Smooth muscle cell (in vitro differentiated cells): ENCODE results near the gene CCNB1. TPM values are rescaled to one million over a fixed set of nuclear protein-coding genes. Genes with fewer than 3 reads are reported as not detected.

Experiments
- DNase-seq: peaks from one replicate; lab custom pipeline; 2025; ENCODE audit not compliant: unreplicated experiment; lab: John Stamatoyannopoulos, UW
- H2AFZ ChIP-seq: fragments of 200-600 bp; sonication (generic); 2 replicates; pipeline ENCODE4 v1.6.0; 2016; ENCODE audit warnings: antibody characterized with exemption, low read depth, mild to moderate bottlenecking
- H3F3A ChIP-seq: fragments of 200-600 bp; sonication (generic); 2 replicates; pipeline ENCODE4 v1.6.0; 2017; ENCODE audit warnings: antibody characterized with exemption, low read depth
- H3K27ac ChIP-seq: fragments of 200-600 bp; sonication (generic); 2 replicates; pipeline ENCODE4 v1.5.1; 2016; ENCODE audit warnings: low read depth, mild to moderate bottlenecking
- H3K27me3 ChIP-seq: fragments of 200-600 bp; sonication (generic); 2 replicates; pipeline ENCODE4 v1.6.1; 2016; ENCODE audit warnings: low read depth, mild to moderate bottlenecking
- H3K36me3 ChIP-seq: fragments of 200-600 bp; sonication (generic); 2 replicates; pipeline ENCODE4 v1.5.1; 2016; ENCODE audit warnings: low read depth
- H3K4me1 ChIP-seq: fragments of 200-600 bp; sonication (generic); 2 replicates; pipeline ENCODE4 v1.5.1; 2016; ENCODE audit warnings: low read depth
- H3K4me2 ChIP-seq: fragments of 200-600 bp; sonication (generic); 2 replicates; pipeline ENCODE4 v1.6.0; 2016; ENCODE audit warnings: mild to moderate bottlenecking
- H3K4me3 ChIP-seq: fragments of 200-600 bp; sonication (generic); 2 replicates; pipeline ENCODE4 v1.5.1; 2016; ENCODE audit warnings: mild to moderate bottlenecking
- H3K79me2 ChIP-seq: fragments of 200-600 bp; sonication (generic); 2 replicates; pipeline ENCODE4 v1.6.0; 2016; ENCODE audit warnings: low read depth, mild to moderate bottlenecking
- H3K9ac ChIP-seq: fragments of 200-600 bp; sonication (generic); 2 replicates; pipeline ENCODE4 v1.6.0; 2016; ENCODE audit warnings: low read depth
- H3K9me3 ChIP-seq: fragments of 200-600 bp; sonication (generic); replicated peaks from 2 replicates; pipeline ENCODE4 v1.5.1; 2016; ENCODE audit warnings: low read depth
- H4K20me1 ChIP-seq: fragments of 200-600 bp; sonication (generic); 2 replicates; pipeline ENCODE4 v1.6.0; 2016; ENCODE audit warnings: low read depth
- WGBS: methylation state at CpG from one replicate; pipeline ENCODE4 v1.1.7; 2016; ENCODE audit warnings: low lambda C conversion rate; 5-methylcytosine and 5-hydroxymethylcytosine counted together
- polyA plus RNA-seq: library from polyadenylated mRNA; unstranded; fragments of >200 nt; fragmentation: Nextera tagmentation; extraction: Ambion mirVana; gene quantifications from 2 replicates; pipeline ENCODE4 v1.2.1, GENCODE V29; 2016
- total RNA-seq: library from RNA; depleted of rRNA; stranded (reverse); fragments of >200 nt; gene quantifications from 2 replicates; pipeline ENCODE4 v1.2.3, GENCODE V29; 2014
- TF ChIP-seq, protein P1 (sequence below): fragments of 200-600 bp; sonication (generic); IDR thresholded peaks from 2 replicates; pipeline ENCODE4 v1.5.1; 2017; ENCODE audit warnings: borderline replicate concordance, mild to moderate bottlenecking, antibody characterized with exemption; ENCODE audit not compliant: insufficient read depth, poor library complexity, severe bottlenecking

Gene CCNB1
- total and polyA plus RNA-seq, 2 experiments from 2014 or later: 28.5 to 36.8 TPM

DNA sequence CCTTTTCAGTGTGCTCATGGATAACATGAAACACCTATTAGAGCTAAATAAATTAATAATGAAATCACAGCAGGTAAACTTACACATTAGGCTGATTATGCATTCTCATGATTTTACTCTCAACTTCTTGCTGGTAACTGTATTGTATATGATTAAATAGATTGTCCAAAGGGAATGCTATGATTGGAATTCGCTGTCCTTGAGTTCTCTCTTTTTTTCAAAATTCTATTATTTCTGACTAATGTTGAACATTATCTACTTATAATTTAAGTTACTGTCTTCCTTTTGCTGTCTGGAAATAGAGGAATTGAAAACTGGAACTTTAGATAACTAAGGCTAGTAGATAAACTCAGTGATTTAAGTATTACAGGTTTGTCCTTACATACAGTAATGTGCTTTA is 35.5 kb downstream of the CCNB1 start:
- TF ChIP-seq, protein P1, sequence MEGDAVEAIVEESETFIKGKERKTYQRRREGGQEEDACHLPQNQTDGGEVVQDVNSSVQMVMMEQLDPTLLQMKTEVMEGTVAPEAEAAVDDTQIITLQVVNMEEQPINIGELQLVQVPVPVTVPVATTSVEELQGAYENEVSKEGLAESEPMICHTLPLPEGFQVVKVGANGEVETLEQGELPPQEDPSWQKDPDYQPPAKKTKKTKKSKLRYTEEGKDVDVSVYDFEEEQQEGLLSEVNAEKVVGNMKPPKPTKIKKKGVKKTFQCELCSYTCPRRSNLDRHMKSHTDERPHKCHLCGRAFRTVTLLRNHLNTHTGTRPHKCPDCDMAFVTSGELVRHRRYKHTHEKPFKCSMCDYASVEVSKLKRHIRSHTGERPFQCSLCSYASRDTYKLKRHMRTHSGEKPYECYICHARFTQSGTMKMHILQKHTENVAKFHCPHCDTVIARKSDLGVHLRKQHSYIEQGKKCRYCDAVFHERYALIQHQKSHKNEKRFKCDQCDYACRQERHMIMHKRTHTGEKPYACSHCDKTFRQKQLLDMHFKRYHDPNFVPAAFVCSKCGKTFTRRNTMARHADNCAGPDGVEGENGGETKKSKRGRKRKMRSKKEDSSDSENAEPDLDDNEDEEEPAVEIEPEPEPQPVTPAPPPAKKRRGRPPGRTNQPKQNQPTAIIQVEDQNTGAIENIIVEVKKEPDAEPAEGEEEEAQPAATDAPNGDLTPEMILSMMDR: no peak
- Histone ChIP-seq H3K27me3 (no peaks in the 10 kb centered on the region), H3K4me2 (no peak overlapping the region), H3K4me1 (no peaks in the 10 kb centered on the region), H3K9ac (no peak overlapping the region), H3K9me3 (no peaks in the 10 kb centered on the region), H3F3A (no peaks in the 10 kb centered on the region), H3K79me2 (no peaks in the 10 kb centered on the region), H3K4me3 (no peak overlapping the region), H4K20me1 (no peaks in the 10 kb centered on the region), H3K36me3 (no peaks in the 10 kb centered on the region), H2AFZ (no peak overlapping the region), H3K27ac (no peak overlapping the region)
- DNase-seq: no peak
- 97% methylated on average over 1 of the region's 1 CpG for WGBS

DNA sequence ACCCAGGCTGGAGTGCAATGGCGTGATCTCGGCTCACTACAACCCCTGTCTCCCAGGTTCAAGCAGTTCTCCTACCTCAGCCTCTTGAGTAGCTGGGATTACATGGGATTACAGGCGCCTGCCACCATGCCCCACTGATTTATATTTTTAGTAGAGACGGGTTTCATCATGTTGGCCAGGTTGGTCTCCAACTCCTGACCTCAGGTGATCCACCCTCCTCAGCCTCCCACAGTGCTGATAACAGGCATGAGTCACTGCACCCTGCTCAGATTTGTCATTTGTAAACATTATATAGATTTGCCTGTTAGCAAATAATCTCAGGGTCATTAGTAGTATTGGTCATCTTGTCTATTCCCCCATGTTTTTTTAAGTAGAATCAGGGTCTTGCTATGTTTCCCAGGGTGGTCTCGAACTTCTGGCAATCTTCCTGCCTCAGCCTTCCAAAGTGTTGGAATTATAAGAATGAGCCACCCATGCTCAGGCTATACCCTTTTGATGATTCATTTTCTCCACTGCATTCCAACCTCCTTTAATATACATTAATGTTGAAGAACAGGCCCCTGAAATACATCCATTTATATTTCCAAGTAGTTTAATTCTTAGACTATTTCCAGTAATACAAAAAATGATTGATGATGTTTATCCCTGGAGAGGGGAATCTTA is 39.7 kb downstream of the CCNB1 start:
- no peak overlapping the region for H2AFZ ChIP-seq
- H4K20me1 ChIP-seq: no peaks in the 10 kb centered on the region
- H3K4me3 ChIP-seq: no peak overlapping the region
- H3K27me3 ChIP-seq: no peaks in the 10 kb centered on the region
- H3F3A ChIP-seq: no peaks in the 10 kb centered on the region
- H3K27ac ChIP-seq: no peak overlapping the region
- H3K4me2 ChIP-seq: no peak overlapping the region
- no peak for DNase-seq
- no peaks in the 10 kb centered on the region for H3K9me3 ChIP-seq
- no peak overlapping the region for H3K9ac ChIP-seq
- TF ChIP-seq, protein P1: no peak
- WGBS: 95% methylated on average over 5 of the region's 5 CpGs
- H3K4me1 ChIP-seq: no peaks in the 10 kb centered on the region
- no peaks in the 10 kb centered on the region for H3K79me2 ChIP-seq
- H3K36me3 ChIP-seq: no peaks in the 10 kb centered on the region

DNA sequence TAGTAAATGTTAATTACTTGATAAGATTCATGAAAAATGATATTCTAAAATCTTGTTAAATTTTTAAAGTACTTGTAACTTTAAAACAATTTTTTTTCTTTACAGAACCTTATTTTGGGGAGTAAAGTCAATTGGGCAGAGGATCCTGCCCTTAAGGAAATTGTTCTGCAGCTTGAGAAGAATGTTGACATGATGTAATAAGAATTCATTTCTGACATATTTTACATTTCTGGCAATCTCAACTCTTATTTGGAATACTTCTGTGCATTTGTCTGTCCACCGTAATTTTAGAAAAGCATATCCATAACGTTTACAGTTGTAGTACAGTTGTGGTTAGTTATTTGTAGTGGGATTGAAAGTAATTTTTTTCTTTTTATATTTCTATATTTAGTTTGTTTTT is 42.7 kb downstream of the CCNB1 start:
- Histone ChIP-seq H3K79me2 (no peaks in the 10 kb centered on the region), H3K9me3 (no peaks in the 10 kb centered on the region), H3K27ac (no peak overlapping the region), H3K4me2 (no peak overlapping the region), H3K4me3 (no peak overlapping the region), H3K27me3 (no peaks in the 10 kb centered on the region), H3K36me3 (no peaks in the 10 kb centered on the region), H2AFZ (no peak overlapping the region), H3K9ac (no peak overlapping the region), H3F3A (no peaks in the 10 kb centered on the region), H3K4me1 (no peaks in the 10 kb centered on the region), H4K20me1 (no peaks in the 10 kb centered on the region)
- TF ChIP-seq, protein P1: no peak
- DNase-seq: no peak
- WGBS: 90% methylated on average over 2 of the region's 2 CpGs

DNA sequence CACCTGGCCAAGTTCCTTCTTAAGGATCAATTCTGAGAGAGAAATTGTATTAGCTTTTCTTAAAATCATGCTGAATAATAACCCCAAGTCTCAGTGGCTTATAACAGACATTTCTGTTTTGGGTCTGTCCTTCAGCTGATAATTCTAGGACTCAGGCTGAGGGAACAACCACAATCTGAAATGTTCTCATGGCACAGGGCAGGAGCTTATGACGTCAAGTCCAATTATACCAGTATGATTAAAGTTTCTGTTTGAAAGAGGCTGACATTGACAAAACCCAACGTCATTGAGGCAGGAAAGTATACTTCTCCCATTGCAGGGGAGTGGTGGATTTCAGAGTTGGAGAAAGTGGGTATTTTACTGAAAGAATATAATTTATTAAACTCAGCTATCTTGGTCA is 44.2 kb downstream of the CCNB1 start:
- H3K79me2 ChIP-seq: no peaks in the 10 kb centered on the region
- no peak overlapping the region for H3K9ac ChIP-seq
- no peaks in the 10 kb centered on the region for H3K27me3 ChIP-seq
- no peak overlapping the region for H3K4me3 ChIP-seq
- H3F3A ChIP-seq: no peaks in the 10 kb centered on the region
- 97% methylated on average over 2 of the region's 2 CpGs for WGBS
- H4K20me1 ChIP-seq: no peaks in the 10 kb centered on the region
- TF ChIP-seq, protein P1: no peak
- H3K4me1 ChIP-seq: no peaks in the 10 kb centered on the region
- H3K9me3 ChIP-seq: no peaks in the 10 kb centered on the region
- DNase-seq: no peak
- no peaks in the 10 kb centered on the region for H3K36me3 ChIP-seq
- no peak overlapping the region for H3K4me2 ChIP-seq
- no peak overlapping the region for H2AFZ ChIP-seq
- no peak overlapping the region for H3K27ac ChIP-seq
